Sigmoid colon (tissue), 7 donors: ENCODE data around the gene CITED2. TPM values are rescaled to one million over a fixed set of nuclear protein-coding genes. Genes with fewer than 3 reads are reported as not detected.

Source experiments
- DNase-seq: peaks from one replicate; pipeline ENCODE4 v3.0.0-alpha.2; 2019
- H3K27ac ChIP-seq, 4 donors: fragments of 200-600 bp; sonication (generic); one replicate each; pipeline ENCODE4 v1.5.1; 2016 to 2019; ENCODE audit warnings: mild to moderate bottlenecking in 1 of 4
- H3K27me3 ChIP-seq, 3 donors: fragments of 200-600 bp; sonication (generic); one replicate each; pipeline ENCODE4 v1.5.1; 2019; ENCODE audit warnings: mild to moderate bottlenecking in 1 of 3
- H3K36me3 ChIP-seq, 4 donors: fragments of 200-600 bp; sonication (generic); one replicate each; pipeline ENCODE4 v1.5.1; 2016 to 2019
- H3K4me1 ChIP-seq, 4 donors: fragments of 200-600 bp; sonication (generic); one replicate each; pipeline ENCODE4 v1.5.1; 2017 to 2019
- H3K4me3 ChIP-seq, 4 donors: fragments of 200-600 bp; sonication (generic); one replicate each; pipeline ENCODE4 v1.5.1; 2017 to 2019; ENCODE audit warnings: mild to moderate bottlenecking in 2 of 4, moderate library complexity in 1 of 4
- H3K9me3 ChIP-seq, 4 donors: fragments of 200-600 bp in 3 of 4; sonication (generic) in 3 of 4; one replicate each; pipeline versions ENCODE4 v1.5.1 to v1.6.1; 2013 to 2019
- EP300 ChIP-seq, 4 donors: sonication (generic); formaldehyde crosslinking; IDR thresholded peaks; one replicate each; pipeline ENCODE4 v1.6.1; 2017; ENCODE audit warnings: antibody characterized with exemption in 4 of 4
- POLR2A ChIP-seq, 2 donors: fragments of 450-650 bp; IDR thresholded peaks; one replicate each; pipeline ENCODE4 v1.6.1; 2016; ENCODE audit warnings: antibody characterized with exemption in 2 of 2, mild to moderate bottlenecking in 2 of 2, moderate library complexity in 2 of 2
- POLR2AphosphoS5 ChIP-seq, 4 donors: sonication (generic); formaldehyde crosslinking; IDR thresholded peaks; one replicate each; pipeline ENCODE4 v1.6.1; 2017; ENCODE audit warnings: antibody characterized with exemption in 4 of 4
- WGBS, 2 donors: extraction: QIAGEN DNeasy Blood & Tissue Kit; methylation state at CpG; one replicate each; pipeline ENCODE4 v1.1.7; 2013; 5-methylcytosine and 5-hydroxymethylcytosine counted together
- intact Hi-C: fragments of 100-400 bp; cut with DNase I; formaldehyde crosslinking; loops from one replicate; pipeline ENCODE4 v1.15.1; 2023
- polyA plus RNA-seq, 3 donors: library from polyadenylated mRNA; stranded (reverse); fragments of 200-250 nt; gene quantifications; one replicate each; pipeline ENCODE4 v1.2.3, GENCODE V29; 2013
- total RNA-seq, 4 donors: library from RNA; depleted of rRNA; stranded (reverse); fragments of >200 nt; gene quantifications; one replicate each; pipeline ENCODE4 v1.1.0, GENCODE V29; 2016
- TF ChIP-seq, protein P1 (sequence below), 4 experiments: fragments of 450-650 bp in 3 of 4; fragments of 200-600 bp in 1 of 4; IDR thresholded peaks; one replicate each; pipeline ENCODE4 v1.5.1; 2016 to 2019; ENCODE audit warnings: antibody characterized with exemption in 4 of 4, mild to moderate bottlenecking in 3 of 4, moderate library complexity in 2 of 4
- donor health status: healthy with polysubstance abuse.
- donor health status: Bipolar disorder and iron deficiency.
- donor health status: healthy.

CITED2 gene
- total and polyA plus RNA-seq, 7 donors, result 26.4 to 182 (median 71.7) TPM

DNA sequence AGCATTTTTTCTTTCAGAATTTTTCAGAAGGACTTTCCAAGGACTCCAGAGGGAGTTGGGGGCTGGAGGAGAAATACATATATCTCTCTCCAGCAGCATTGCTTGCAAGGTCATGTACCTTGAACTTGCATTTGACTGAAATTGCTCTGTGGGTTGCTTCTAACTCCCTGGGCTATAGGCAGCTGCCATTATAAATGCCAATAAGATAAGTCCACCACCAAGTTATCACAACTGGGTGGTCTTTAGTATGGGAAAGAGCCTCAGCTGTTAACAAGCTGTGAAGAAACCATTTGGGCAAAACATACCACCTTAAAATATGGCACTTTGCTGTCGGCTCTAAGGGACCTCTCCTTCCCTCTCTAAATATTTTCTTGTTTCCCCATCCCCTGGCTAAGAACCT lies 20.9 kb upstream of the CITED2 start:
- WGBS, 2 donors, result 77 to 87% methylated on average over 1 of the region's 1 CpG
- intact Hi-C loops, result no loop called here

DNA sequence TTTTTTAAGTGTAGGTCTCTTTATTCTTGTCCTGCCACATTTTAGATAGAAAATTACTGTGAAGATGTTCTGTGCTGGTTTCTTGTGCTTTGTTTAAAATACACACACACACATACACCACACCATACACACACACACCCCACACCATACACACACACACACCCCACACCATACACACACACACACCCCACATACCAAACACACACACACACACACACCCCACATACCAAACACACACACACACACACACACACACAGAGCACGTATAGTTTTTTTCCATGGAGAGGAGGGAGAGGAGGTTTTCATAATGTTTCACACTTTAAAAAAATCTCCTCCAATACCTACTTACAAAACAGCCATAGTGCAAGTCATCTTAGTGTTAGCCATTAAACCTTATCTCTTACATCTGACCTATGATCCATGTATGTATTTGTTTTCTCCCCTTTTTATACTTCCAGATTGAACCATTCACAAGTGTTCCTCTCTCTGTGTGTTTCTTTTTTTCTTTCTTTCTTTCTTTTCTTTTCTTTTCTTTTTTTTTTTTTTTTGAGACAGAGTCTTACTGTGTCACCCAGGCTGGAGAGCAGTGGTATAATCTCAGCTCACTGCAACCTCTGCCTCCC lies 19.7 kb upstream of the CITED2 start:
- H3K27me3 ChIP-seq, result no peaks in the 10 kb centered on the region
- intact Hi-C loops, result no loop called here
- no peaks in the 10 kb centered on the region for H3K36me3 ChIP-seq
- no peaks in the 10 kb centered on the region for H3K4me1 ChIP-seq
- WGBS, 2 donors, result 14 to 70% methylated on average over 1 of the region's 1 CpG
- DNase-seq, result no peak
- TF ChIP-seq POLR2A (IDR thresholded peaks at IDR 0.05) (no peak), EP300 (IDR thresholded peaks at IDR 0.05) (no peak), POLR2AphosphoS5 (IDR thresholded peaks at IDR 0.05) (no peak)
- TF ChIP-seq, protein P1, sequence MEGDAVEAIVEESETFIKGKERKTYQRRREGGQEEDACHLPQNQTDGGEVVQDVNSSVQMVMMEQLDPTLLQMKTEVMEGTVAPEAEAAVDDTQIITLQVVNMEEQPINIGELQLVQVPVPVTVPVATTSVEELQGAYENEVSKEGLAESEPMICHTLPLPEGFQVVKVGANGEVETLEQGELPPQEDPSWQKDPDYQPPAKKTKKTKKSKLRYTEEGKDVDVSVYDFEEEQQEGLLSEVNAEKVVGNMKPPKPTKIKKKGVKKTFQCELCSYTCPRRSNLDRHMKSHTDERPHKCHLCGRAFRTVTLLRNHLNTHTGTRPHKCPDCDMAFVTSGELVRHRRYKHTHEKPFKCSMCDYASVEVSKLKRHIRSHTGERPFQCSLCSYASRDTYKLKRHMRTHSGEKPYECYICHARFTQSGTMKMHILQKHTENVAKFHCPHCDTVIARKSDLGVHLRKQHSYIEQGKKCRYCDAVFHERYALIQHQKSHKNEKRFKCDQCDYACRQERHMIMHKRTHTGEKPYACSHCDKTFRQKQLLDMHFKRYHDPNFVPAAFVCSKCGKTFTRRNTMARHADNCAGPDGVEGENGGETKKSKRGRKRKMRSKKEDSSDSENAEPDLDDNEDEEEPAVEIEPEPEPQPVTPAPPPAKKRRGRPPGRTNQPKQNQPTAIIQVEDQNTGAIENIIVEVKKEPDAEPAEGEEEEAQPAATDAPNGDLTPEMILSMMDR (IDR thresholded peaks at IDR 0.05), result no peak
- no peak overlapping the region for H3K4me3 ChIP-seq
- no peak overlapping the region for H3K27ac ChIP-seq
- H3K9me3 ChIP-seq, result no peaks in the 10 kb centered on the region

More for the DNA sequence above, 20.9 kb upstream of the CITED2 start:
- no peak for TF ChIP-seq POLR2A (IDR thresholded peaks at IDR 0.05)
- TF ChIP-seq POLR2AphosphoS5 (IDR thresholded peaks at IDR 0.05), result no peak
- TF ChIP-seq EP300 (IDR thresholded peaks at IDR 0.05), result no peak
- TF ChIP-seq, protein P1 (IDR thresholded peaks at IDR 0.05), result no peak
- H3K4me1 ChIP-seq, result no peaks in the 10 kb centered on the region
- H3K4me3 ChIP-seq, result no peak overlapping the region
- H3K36me3 ChIP-seq, result no peaks in the 10 kb centered on the region
- no peaks in the 10 kb centered on the region for H3K9me3 ChIP-seq
- no peak for DNase-seq
- H3K27ac ChIP-seq, result no peak overlapping the region
- H3K27me3 ChIP-seq, result no peaks in the 10 kb centered on the region

DNA sequence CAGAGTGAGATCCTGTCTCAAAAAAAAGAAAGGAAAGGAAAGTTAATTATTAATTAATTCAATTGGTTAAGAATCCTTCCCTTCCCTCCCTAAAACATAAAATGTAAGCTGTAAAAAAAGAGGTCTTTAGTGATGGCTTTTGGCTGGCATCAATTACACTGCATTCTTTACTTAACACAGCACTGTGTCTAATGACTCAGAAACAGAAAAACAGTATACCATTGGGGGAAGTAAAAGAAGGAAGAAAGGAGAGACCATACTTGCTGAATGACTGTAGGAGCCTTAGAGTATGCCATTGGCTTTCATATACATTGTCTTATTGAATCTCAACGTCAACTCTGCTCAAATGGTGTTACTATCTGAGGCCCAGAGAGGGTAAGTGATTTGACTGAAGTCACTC lies 18.3 kb upstream of the CITED2 start:
- intact Hi-C loops, result no loop called here
- no peak for TF ChIP-seq POLR2AphosphoS5 (IDR thresholded peaks at IDR 0.05)
- TF ChIP-seq POLR2A (IDR thresholded peaks at IDR 0.05), result no peak
- TF ChIP-seq, protein P1 (IDR thresholded peaks at IDR 0.05), result no peak
- TF ChIP-seq EP300 (IDR thresholded peaks at IDR 0.05), result no peak
- H3K27ac ChIP-seq, result no peak overlapping the region
- no peaks in the 10 kb centered on the region for H3K27me3 ChIP-seq
- no peaks in the 10 kb centered on the region for H3K9me3 ChIP-seq
- no peak overlapping the region for H3K4me3 ChIP-seq
- H3K36me3 ChIP-seq, result no peaks in the 10 kb centered on the region
- 30 to 60% methylated on average over 1 of the region's 1 CpG for WGBS, 2 donors
- no peaks in the 10 kb centered on the region for H3K4me1 ChIP-seq
- DNase-seq, result no peak

DNA sequence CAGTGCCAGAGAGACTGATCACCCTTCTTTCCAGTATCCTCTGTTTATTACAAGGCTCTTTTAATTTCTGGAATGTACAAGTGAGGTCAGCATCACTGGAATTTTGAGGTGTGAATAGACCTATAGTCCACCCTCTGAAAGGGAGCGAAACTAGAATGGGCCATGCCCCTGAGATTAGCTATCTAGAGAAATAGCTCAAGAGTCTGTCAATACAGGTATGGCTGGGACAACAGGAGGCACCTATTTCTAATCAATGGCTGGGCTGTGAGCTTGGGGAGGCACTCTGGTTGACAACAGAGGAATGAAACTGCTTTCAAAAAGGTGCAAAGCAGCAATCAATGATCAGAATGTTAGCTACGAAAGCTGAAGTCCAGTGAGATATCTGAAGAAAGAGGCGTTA lies 17.3 kb upstream of the CITED2 start:
- DNase-seq, result no peak
- no peak for TF ChIP-seq POLR2A (IDR thresholded peaks at IDR 0.05)
- TF ChIP-seq, protein P1 (IDR thresholded peaks at IDR 0.05), result no peak
- TF ChIP-seq POLR2AphosphoS5 (IDR thresholded peaks at IDR 0.05), result no peak
- no peak for TF ChIP-seq EP300 (IDR thresholded peaks at IDR 0.05)
- Histone ChIP-seq H3K27me3 (no peaks in the 10 kb centered on the region), H3K9me3 (no peaks in the 10 kb centered on the region), H3K4me3 (no peak overlapping the region), H3K27ac (no peak overlapping the region), H3K4me1 (no peaks in the 10 kb centered on the region), H3K36me3 (no peaks in the 10 kb centered on the region)
- intact Hi-C loops, result no loop called here
- WGBS, 2 donors, result 98% methylated on average over 3 of the region's 3 CpGs

DNA sequence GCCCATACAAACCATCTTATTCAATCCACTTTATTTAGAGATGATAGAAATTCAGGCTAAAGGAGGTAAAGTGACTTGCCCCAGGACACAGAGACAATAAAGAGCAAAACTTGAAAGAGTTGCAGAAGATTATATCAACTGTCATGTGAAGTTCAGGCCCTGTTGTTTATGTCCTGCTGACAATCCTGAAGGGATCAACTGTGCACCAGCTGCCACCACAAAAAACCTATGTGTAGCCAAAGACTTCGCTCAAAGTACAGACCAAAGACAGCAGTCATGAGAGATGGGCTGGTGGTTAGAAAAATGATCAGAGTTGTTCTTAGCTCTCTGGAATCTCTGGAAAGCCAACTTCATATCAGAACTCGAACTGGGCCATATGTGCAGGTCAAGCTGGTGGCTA lies 16.0 kb upstream of the CITED2 start:
- WGBS, 2 donors, result 92 to 96% methylated on average over 2 of the region's 2 CpGs
- H3K27ac ChIP-seq, result no peak overlapping the region
- H3K9me3 ChIP-seq, result no peaks in the 10 kb centered on the region

More for the DNA sequence above, 16.0 kb upstream of the CITED2 start:
- DNase-seq, result no peak
- TF ChIP-seq POLR2A (IDR thresholded peaks at IDR 0.05) (no peak), POLR2AphosphoS5 (IDR thresholded peaks at IDR 0.05) (no peak), EP300 (IDR thresholded peaks at IDR 0.05) (no peak)
- TF ChIP-seq, protein P1 (IDR thresholded peaks at IDR 0.05), result no peak
- Histone ChIP-seq H3K36me3 (no peaks in the 10 kb centered on the region), H3K4me3 (no peak overlapping the region), H3K27me3 (no peaks in the 10 kb centered on the region), H3K4me1 (no peaks in the 10 kb centered on the region)
- intact Hi-C loops, result no loop called here
